GM19372 (cell line): ENCODE results near the gene OPN1LW.
"Not testable (repeated sequence)": the region's sequence is repeated elsewhere in the genome, so short reads cannot be mapped to it uniquely, and the experiment has no call there.

Experiments
- ATAC-seq: cut with Tn5 transposase; IDR thresholded peaks from one replicate; pipeline ENCODE4 v1.9.1; 2021; ENCODE audit warnings: mild to moderate bottlenecking, low read depth, moderate library complexity; ENCODE audit not compliant: unreplicated experiment

The OPN1LW gene

DNA sequence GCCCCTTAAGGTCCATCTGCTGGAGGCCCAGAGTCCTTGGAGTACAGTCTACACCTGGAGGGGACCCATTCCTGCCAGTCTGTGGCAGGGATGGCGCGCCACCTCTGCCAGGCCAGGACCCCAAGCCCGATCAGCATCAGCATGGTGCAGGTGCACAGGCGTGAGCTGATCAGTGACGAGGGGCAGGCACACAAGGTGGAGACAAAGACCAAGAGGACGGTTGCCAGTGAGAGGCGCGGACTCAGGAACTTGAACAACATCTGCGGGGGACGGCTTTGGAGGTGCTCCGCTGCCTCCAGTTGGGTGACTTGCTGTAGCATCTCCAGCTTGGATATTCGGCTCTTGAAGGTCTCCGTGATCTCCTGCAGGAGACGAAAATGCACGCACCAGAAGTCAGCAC lies 52.4 kb downstream of the OPN1LW start:
- not testable (repeated sequence) for ATAC-seq
